ENCODE results near the gene KIF16B.

KIF16B gene

DNA sequence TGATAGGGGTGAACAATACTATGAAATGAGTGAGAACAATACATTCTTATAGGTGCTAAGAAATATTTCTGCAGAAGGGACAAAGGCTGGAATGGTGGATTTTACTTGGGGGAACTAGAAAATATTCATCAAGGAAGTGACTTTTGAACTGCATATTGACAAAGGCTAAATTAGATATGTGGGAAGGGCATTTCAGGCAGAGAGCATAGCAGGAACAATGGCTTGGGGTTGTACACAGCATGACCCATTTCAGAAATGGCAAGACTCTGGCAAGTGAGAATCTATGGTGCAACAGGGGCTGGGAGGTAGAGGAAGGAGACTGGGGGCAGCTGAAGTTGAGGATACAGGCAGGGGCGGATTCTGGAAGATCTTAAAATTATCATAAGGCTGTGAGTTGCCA, 46.7 kb upstream of the KIF16B start:
- ATAC-seq, result no peak
- TF ChIP-seq ZNF8 (CRISPR knock-in tag; IDR thresholded peaks at IDR 0.05) (no peak), POU6F1 (CRISPR knock-in tag; IDR thresholded peaks at IDR 0.05; ENCODE audit: borderline replicate concordance, low read depth) (no peak), ZFP30 (CRISPR knock-in tag; IDR thresholded peaks at IDR 0.05) (no peak), ZC3H10 (CRISPR knock-in tag; IDR thresholded peaks at IDR 0.05) (no peak), PATZ1 (CRISPR knock-in tag; IDR thresholded peaks at IDR 0.05; ENCODE audit: borderline replicate concordance) (no peak), ESRRG (CRISPR knock-in tag; IDR thresholded peaks at IDR 0.05) (no peak), ARNTL (CRISPR knock-in tag; IDR thresholded peaks at IDR 0.05; ENCODE audit: borderline replicate concordance, low read depth) (no peak), ZNF565 (CRISPR knock-in tag; conservative IDR thresholded peaks at IDR 0.05; ENCODE audit: low read depth) (no peak), TCF4 (CRISPR knock-in tag; IDR thresholded peaks at IDR 0.05; ENCODE audit: borderline replicate concordance) (no peak), TOX (CRISPR knock-in tag; IDR thresholded peaks at IDR 0.05; ENCODE audit: borderline replicate concordance) (no peak)

DNA sequence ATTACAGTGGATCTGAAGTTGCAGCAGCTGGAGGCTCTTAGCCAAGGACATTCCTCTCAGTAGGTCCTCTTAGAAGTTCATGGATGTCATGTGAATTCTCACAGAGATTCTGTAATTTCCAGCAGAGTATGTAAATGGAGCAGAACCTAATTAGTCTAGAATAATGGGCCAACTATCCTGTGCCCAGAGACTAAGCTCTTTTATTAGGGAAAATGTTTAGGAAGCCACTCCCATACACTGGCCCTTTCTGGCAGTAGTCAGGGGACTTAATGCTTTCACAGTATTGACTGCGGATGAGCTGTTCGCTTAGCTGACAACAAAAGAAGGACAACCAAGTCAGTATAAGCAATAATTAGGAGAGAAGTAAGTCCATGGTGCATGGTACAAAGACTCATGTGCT, 43.8 kb upstream of the KIF16B start:
- no peak for ATAC-seq
- TF ChIP-seq PPARA (CRISPR knock-in tag; IDR thresholded peaks at IDR 0.05; ENCODE audit: borderline replicate concordance) (no peak), ARNTL (CRISPR knock-in tag; IDR thresholded peaks at IDR 0.05; ENCODE audit: borderline replicate concordance, low read depth) (no peak), SNAI2 (CRISPR knock-in tag; IDR thresholded peaks at IDR 0.05) (no peak), POU6F1 (CRISPR knock-in tag; IDR thresholded peaks at IDR 0.05; ENCODE audit: borderline replicate concordance, low read depth) (no peak), RARB (CRISPR knock-in tag; IDR thresholded peaks at IDR 0.05) (no peak), ZNF565 (CRISPR knock-in tag; conservative IDR thresholded peaks at IDR 0.05; ENCODE audit: low read depth) (no peak), ESRRG (CRISPR knock-in tag; IDR thresholded peaks at IDR 0.05) (no peak), BACH2 (CRISPR knock-in tag; IDR thresholded peaks at IDR 0.05; ENCODE audit: borderline replicate concordance) (no peak), ISL1 (CRISPR knock-in tag; IDR thresholded peaks at IDR 0.05) (no peak), ZFP3 (CRISPR knock-in tag; IDR thresholded peaks at IDR 0.05) (no peak), ZFP30 (CRISPR knock-in tag; IDR thresholded peaks at IDR 0.05) (no peak), ZNF8 (CRISPR knock-in tag; IDR thresholded peaks at IDR 0.05) (no peak), OSR1 (CRISPR knock-in tag; IDR thresholded peaks at IDR 0.05) (no peak), GLIS3 (CRISPR knock-in tag; IDR thresholded peaks at IDR 0.05) (no peak), CSRNP3 (CRISPR knock-in tag; IDR thresholded peaks at IDR 0.05) (no peak), PATZ1 (CRISPR knock-in tag; IDR thresholded peaks at IDR 0.05; ENCODE audit: borderline replicate concordance) (no peak), ZC3H10 (CRISPR knock-in tag; IDR thresholded peaks at IDR 0.05) (no peak), TOX (CRISPR knock-in tag; IDR thresholded peaks at IDR 0.05; ENCODE audit: borderline replicate concordance) (no peak), TSHZ2 (CRISPR knock-in tag; IDR thresholded peaks at IDR 0.05) (no peak)
- TF ChIP-seq, protein P1, sequence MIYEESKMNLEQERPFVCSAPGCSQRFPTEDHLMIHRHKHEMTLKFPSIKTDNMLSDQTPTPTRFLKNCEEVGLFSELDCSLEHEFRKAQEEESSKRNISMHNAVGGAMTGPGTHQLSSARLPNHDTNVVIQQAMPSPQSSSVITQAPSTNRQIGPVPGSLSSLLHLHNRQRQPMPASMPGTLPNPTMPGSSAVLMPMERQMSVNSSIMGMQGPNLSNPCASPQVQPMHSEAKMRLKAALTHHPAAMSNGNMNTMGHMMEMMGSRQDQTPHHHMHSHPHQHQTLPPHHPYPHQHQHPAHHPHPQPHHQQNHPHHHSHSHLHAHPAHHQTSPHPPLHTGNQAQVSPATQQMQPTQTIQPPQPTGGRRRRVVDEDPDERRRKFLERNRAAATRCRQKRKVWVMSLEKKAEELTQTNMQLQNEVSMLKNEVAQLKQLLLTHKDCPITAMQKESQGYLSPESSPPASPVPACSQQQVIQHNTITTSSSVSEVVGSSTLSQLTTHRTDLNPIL (CRISPR knock-in tag; IDR thresholded peaks at IDR 0.05; ENCODE audit: low read depth), result no peak

Data from SK-N-SH treated with all-trans-retinoic acid at 6 μM for 48 hours (cell line).